Hepatocyte (in vitro differentiated cells): ENCODE results near the gene NELFA. TPM values are rescaled to one million over a fixed set of nuclear protein-coding genes. Genes with fewer than 3 reads are reported as not detected.
A peak's percentile ranks its signal among the peaks of the same experiment; 100 is the strongest.

Experiments
- DNase-seq: peaks from one replicate; pipeline ENCODE4 v3.0.0-alpha.2; 2016; ENCODE audit warnings: low spot score
- H2AFZ ChIP-seq: fragments of 200-600 bp; sonication (generic); 2 replicates; pipeline ENCODE4 v1.6.0; 2016; ENCODE audit warnings: antibody characterized with exemption, mild to moderate bottlenecking
- H3K27ac ChIP-seq: fragments of 200-600 bp; sonication (generic); 2 replicates; pipeline ENCODE4 v1.5.1; 2016; ENCODE audit warnings: mild to moderate bottlenecking
- H3K27me3 ChIP-seq: fragments of 200-600 bp; sonication (generic); 2 replicates; pipeline ENCODE4 v1.6.1; 2016
- H3K36me3 ChIP-seq: fragments of 200-600 bp; sonication (generic); replicated peaks from 2 replicates; pipeline ENCODE4 v1.5.1; 2016; ENCODE audit warnings: low read depth; ENCODE audit not compliant: insufficient read depth
- H3K4me1 ChIP-seq: fragments of 200-600 bp; sonication (generic); 2 replicates; pipeline ENCODE4 v1.5.1; 2016; ENCODE audit warnings: mild to moderate bottlenecking, moderate library complexity; ENCODE audit not compliant: insufficient read depth
- H3K4me2 ChIP-seq: fragments of 200-600 bp; sonication (generic); 2 replicates; pipeline ENCODE4 v1.6.0; 2016
- H3K4me3 ChIP-seq: fragments of 200-600 bp; sonication (generic); 2 replicates; pipeline ENCODE4 v1.5.1; 2016; ENCODE audit warnings: mild to moderate bottlenecking
- H3K79me2 ChIP-seq: fragments of 200-600 bp; sonication (generic); 2 replicates; pipeline ENCODE4 v1.6.0; 2017; ENCODE audit warnings: mild to moderate bottlenecking
- H3K9me2 ChIP-seq: fragments of 200-600 bp; sonication (generic); replicated peaks from 2 replicates; pipeline ENCODE4 v1.6.0; 2017; ENCODE audit warnings: mild to moderate bottlenecking; ENCODE audit not compliant: insufficient read depth
- H3K9me3 ChIP-seq: fragments of 200-600 bp; sonication (generic); 2 replicates; pipeline ENCODE4 v1.5.1; 2016; ENCODE audit warnings: low read depth, mild to moderate bottlenecking
- H4K20me1 ChIP-seq: fragments of 200-600 bp; sonication (generic); 2 replicates; pipeline ENCODE4 v1.6.0; 2016; ENCODE audit warnings: mild to moderate bottlenecking; ENCODE audit not compliant: insufficient read depth, poor library complexity, severe bottlenecking
- EZH2 ChIP-seq: fragments of 200-600 bp; sonication (generic); IDR thresholded peaks from 2 replicates; pipeline ENCODE4 v1.6.1; 2016; ENCODE audit warnings: antibody characterized with exemption, mild to moderate bottlenecking, borderline replicate concordance
- EZH2phosphoT487 ChIP-seq: fragments of 200-600 bp; sonication (generic); IDR thresholded peaks from one replicate; pipeline ENCODE4 v1.6.1; 2018; ENCODE audit warnings: antibody characterized with exemption, mild to moderate bottlenecking, low read depth, moderate library complexity; ENCODE audit not compliant: unreplicated experiment, severe bottlenecking
- WGBS: methylation state at CpG from one replicate; pipeline ENCODE4 v1.1.6; 2016; ENCODE audit warnings: low lambda C conversion rate; ENCODE audit errors: missing lambda C conversion rate; 5-methylcytosine and 5-hydroxymethylcytosine counted together
- polyA plus RNA-seq: library from polyadenylated mRNA; unstranded; fragments of >200 nt; fragmentation: Nextera tagmentation; extraction: Ambion mirVana; gene quantifications from 2 replicates; pipeline ENCODE4 v1.2.1, GENCODE V29; 2016
- total RNA-seq: library from RNA; depleted of rRNA; stranded (reverse); fragments of >200 nt; gene quantifications from 2 replicates; pipeline ENCODE4 v1.2.3, GENCODE V29; 2014
- TF ChIP-seq, protein P1 (sequence below): fragments of 200-600 bp; sonication (generic); IDR thresholded peaks from 2 replicates; pipeline ENCODE4 v1.5.1; 2016; ENCODE audit warnings: antibody characterized with exemption, mild to moderate bottlenecking; ENCODE audit not compliant: poor library complexity

NELFA gene
- total and polyA plus RNA-seq, 2 experiments from 2014 or later = 21.4 to 46.2 TPM

DNA sequence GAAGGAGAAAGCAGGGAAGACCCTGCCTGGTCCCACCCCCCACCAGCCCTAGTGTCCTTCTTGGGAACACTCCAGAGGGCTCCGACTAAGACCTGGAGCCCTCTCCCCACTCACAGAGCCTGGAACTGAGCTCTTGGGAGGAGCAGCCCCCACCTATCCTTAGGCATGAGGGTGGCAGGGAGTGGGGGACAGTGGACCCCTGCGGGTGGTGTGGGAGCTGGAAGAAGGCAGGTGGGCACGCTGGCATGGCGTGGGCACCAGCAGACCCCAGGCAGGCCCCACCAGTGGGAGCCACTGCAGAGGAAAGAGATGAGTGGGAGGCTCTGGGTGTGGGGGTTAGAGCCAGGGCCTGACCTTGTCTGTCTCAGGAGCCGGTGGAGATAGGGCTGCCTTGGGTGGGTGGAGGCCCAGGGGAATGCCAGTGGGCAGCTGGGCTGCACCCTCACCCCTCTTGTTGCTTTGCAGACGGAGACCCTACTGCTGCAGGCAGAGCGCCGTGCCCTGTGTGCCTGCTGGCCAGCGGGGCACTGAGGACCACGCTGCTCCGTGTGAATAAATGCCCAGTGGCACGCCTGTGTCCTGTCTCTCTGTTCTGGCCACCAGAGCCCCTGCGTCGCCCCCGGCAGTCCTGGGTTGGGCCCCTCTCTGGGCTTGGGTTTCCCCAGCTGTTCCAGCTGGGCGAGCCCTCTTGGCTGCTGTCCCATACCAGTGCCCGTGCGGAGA, 34.8 kb upstream of the NELFA start:
- no peaks in the 10 kb centered on the region for H3K9me3 ChIP-seq
- H2AFZ ChIP-seq = no peak overlapping the region
- no peaks in the 10 kb centered on the region for H3K9me2 ChIP-seq
- H3K27ac ChIP-seq = no peak overlapping the region
- no peaks in the 10 kb centered on the region for H3K36me3 ChIP-seq
- H3K79me2 ChIP-seq = no peaks in the 10 kb centered on the region
- H3K4me3 ChIP-seq = no peak overlapping the region
- H3K4me2 ChIP-seq = no peak overlapping the region
- no peak for DNase-seq
- no peak for TF ChIP-seq EZH2phosphoT487
- TF ChIP-seq, protein P1, sequence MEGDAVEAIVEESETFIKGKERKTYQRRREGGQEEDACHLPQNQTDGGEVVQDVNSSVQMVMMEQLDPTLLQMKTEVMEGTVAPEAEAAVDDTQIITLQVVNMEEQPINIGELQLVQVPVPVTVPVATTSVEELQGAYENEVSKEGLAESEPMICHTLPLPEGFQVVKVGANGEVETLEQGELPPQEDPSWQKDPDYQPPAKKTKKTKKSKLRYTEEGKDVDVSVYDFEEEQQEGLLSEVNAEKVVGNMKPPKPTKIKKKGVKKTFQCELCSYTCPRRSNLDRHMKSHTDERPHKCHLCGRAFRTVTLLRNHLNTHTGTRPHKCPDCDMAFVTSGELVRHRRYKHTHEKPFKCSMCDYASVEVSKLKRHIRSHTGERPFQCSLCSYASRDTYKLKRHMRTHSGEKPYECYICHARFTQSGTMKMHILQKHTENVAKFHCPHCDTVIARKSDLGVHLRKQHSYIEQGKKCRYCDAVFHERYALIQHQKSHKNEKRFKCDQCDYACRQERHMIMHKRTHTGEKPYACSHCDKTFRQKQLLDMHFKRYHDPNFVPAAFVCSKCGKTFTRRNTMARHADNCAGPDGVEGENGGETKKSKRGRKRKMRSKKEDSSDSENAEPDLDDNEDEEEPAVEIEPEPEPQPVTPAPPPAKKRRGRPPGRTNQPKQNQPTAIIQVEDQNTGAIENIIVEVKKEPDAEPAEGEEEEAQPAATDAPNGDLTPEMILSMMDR = no peak
- no peak for TF ChIP-seq EZH2
- no peaks in the 10 kb centered on the region for H4K20me1 ChIP-seq
- WGBS = 96% methylated on average over 18 of the region's 18 CpGs
- peaks cover 24% of the 10 kb centered on the region for H3K27me3 ChIP-seq
- peaks cover 10% of the 10 kb centered on the region for H3K4me1 ChIP-seq

DNA sequence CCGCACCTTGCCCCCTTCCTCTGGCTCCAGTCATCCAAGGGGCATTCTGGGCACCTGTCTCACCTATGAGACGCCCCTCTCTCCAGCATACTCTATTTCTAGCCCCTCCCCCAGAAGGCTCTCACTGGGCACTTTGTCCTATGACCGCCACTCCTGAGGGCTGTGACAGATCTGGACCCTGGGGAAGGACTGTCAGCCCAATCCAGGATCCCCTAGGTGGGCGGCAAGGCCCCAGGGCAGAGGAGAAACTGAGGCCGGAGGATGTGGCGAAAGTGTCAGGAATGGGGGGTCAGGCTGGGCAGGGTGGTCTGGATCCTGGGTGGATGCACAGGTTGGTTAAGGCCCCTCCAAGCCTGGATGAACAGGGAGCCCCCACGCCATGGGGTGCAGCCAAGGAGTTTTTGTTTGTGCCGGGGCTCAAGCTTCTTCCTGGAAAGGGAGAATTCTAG, 34.2 kb upstream of the NELFA start:
- H3K9me3 ChIP-seq = no peaks in the 10 kb centered on the region
- H3K79me2 ChIP-seq = no peaks in the 10 kb centered on the region
- H3K4me2 ChIP-seq = peak overlapping the region; percentile 99
- WGBS = 84% methylated on average over 8 of the region's 8 CpGs
- H3K36me3 ChIP-seq = no peaks in the 10 kb centered on the region
- no peak overlapping the region for H3K27ac ChIP-seq
- H3K4me1 ChIP-seq = peaks cover 10% of the 10 kb centered on the region
- no peak for DNase-seq
- H4K20me1 ChIP-seq = no peaks in the 10 kb centered on the region
- TF ChIP-seq, protein P1 = no peak
- TF ChIP-seq EZH2 = no peak
- no peak for TF ChIP-seq EZH2phosphoT487
- no peak overlapping the region for H3K4me3 ChIP-seq
- H3K9me2 ChIP-seq = no peaks in the 10 kb centered on the region
- peaks cover 26% of the 10 kb centered on the region for H3K27me3 ChIP-seq
- no peak overlapping the region for H2AFZ ChIP-seq

DNA sequence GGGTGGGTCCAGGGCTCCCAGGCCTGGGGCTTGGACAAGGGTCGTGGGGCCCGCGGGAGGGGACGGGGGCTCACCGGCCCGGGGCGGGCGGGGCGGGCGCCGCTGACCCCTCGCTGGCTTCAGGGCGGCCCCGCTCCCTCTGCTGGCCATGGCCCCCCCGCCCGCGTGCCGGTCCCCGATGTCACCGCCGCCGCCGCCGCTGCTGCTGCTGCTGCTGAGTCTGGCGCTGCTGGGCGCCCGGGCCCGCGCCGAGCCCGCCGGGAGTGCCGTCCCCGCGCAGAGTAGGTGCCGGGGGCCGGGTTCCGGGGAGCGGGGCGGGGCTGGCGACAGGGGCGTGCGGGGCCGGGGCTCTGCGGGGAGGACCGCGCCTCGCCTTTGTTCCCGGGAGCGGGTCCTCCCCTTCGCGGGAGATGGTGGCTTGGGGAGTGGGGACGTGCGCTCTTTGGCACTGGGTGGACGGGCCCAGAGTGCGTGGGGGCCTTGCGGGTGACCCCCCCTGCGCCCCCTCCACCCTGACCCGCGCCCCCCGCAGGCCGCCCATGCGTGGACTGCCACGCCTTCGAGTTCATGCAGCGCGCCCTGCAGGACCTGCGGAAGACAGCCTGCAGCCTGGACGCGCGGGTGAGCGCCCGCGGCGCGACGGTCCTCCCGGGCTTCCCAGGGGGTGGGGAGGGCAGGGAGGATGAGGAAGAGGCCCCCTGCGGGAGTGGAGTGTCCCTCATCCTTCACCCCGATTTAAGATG, 33.6 kb upstream of the NELFA start:
- H2AFZ ChIP-seq = peak overlapping the region; percentile 98
- TF ChIP-seq, protein P1 = peak; percentile 9
- TF ChIP-seq EZH2phosphoT487 = no peak
- peak overlapping the region; percentile 99 for H3K4me3 ChIP-seq
- peaks cover 26% of the 10 kb centered on the region for H3K27me3 ChIP-seq
- H3K36me3 ChIP-seq = no peaks in the 10 kb centered on the region
- peaks cover 10% of the 10 kb centered on the region for H3K4me1 ChIP-seq
- DNase-seq = peak; percentile 69
- peak overlapping the region; percentile 99 for H3K4me2 ChIP-seq
- WGBS = 5% methylated on average over 15 of the region's 80 CpGs
- no peaks in the 10 kb centered on the region for H3K79me2 ChIP-seq
- H3K27ac ChIP-seq = no peak overlapping the region
- no peaks in the 10 kb centered on the region for H4K20me1 ChIP-seq
- no peaks in the 10 kb centered on the region for H3K9me3 ChIP-seq
- no peaks in the 10 kb centered on the region for H3K9me2 ChIP-seq
